Endothelial cell (in vitro differentiated cells): ENCODE data around the gene ARG2. TPM values are rescaled to one million over a fixed set of nuclear protein-coding genes. Genes with fewer than 3 reads are reported as not detected.
"Not testable (repeated sequence)": the region's sequence is repeated elsewhere in the genome, so short reads cannot be mapped to it uniquely, and the experiment has no call there.

Experiments
- DNase-seq: peaks from one replicate; pipeline ENCODE4 v3.0.0; 2021; ENCODE audit warnings: low spot score
- H3K27ac Mint-ChIP-seq: one replicate; pipeline ENCODE4 v1.8.0; 2021; ENCODE audit warnings: mixed read lengths, inconsistent platforms; ENCODE audit not compliant: unreplicated experiment
- H3K27me3 Mint-ChIP-seq: one replicate; pipeline ENCODE4 v1.8.0; 2021; ENCODE audit warnings: mild to moderate bottlenecking, moderate library complexity, mixed read lengths, inconsistent platforms; ENCODE audit not compliant: unreplicated experiment
- H3K36me3 Mint-ChIP-seq: one replicate; pipeline ENCODE4 v1.8.0; 2021; ENCODE audit warnings: mild to moderate bottlenecking, low read depth, mixed read lengths, inconsistent platforms; ENCODE audit not compliant: unreplicated experiment
- H3K4me1 Mint-ChIP-seq: one replicate; pipeline ENCODE4 v1.8.0; 2021; ENCODE audit warnings: mild to moderate bottlenecking, mixed read lengths, inconsistent platforms; ENCODE audit not compliant: unreplicated experiment
- H3K4me3 Mint-ChIP-seq: one replicate; pipeline ENCODE4 v1.8.0; 2021; ENCODE audit warnings: mild to moderate bottlenecking, mixed read lengths, inconsistent platforms; ENCODE audit not compliant: unreplicated experiment
- H3K9me3 Mint-ChIP-seq: one replicate; pipeline ENCODE4 v1.8.0; 2021; ENCODE audit warnings: mixed read lengths, inconsistent platforms; ENCODE audit not compliant: unreplicated experiment
- CTCF ChIP-seq: fragments of 200-600 bp; sonication (generic); IDR thresholded peaks from one replicate; pipeline ENCODE4 v1.5.0; 2021; ENCODE audit warnings: antibody characterized with exemption; ENCODE audit not compliant: unreplicated experiment
- total RNA-seq: library from RNA; stranded (reverse); fragmentation: NEBNext Ultra II Directional; extraction: Animal tissue kit (Norgen Biotek cat#: 25700); gene quantifications from one replicate; pipeline ENCODE4 v1.2.1, GENCODE V29; 2021; ENCODE audit not compliant: unreplicated experiment

Gene ARG2
- total RNA-seq, 1 donor from 2014 or later = 18.6 TPM

- peak within 1 kb of the TSS; percentile 72 for H3K27ac Mint-ChIP-seq
- H3K27me3 Mint-ChIP-seq = peaks cover 1% of the 10 kb centered on the region
- TF ChIP-seq CTCF = peak; percentile 65
- H3K9me3 Mint-ChIP-seq = no peaks in the 10 kb centered on the region
- peak; percentile 92 for DNase-seq
- H3K36me3 Mint-ChIP-seq = peaks cover 6% of the 10 kb centered on the region
- peak within 1 kb of the TSS; percentile 98 for H3K4me3 Mint-ChIP-seq
- H3K4me1 Mint-ChIP-seq = peaks cover 6% of the 10 kb centered on the region
These were observed 19.8 kb upstream of the ARG2 start, which contains the start of gene PIGH for GRCh38 chr14:67599698-67600561. PIGH (minus strand) TSS chr14:67600268; CDS start chr14:67600203, 65 bp downstream.

GRCh38 chr14:67600562-67600974 lies 19.2 kb upstream of the ARG2 start:
- peak overlapping the region; percentile 98 for H3K4me3 Mint-ChIP-seq
- H3K27me3 Mint-ChIP-seq, H3K27ac Mint-ChIP-seq, H3K4me1 Mint-ChIP-seq, DNase-seq, H3K36me3 Mint-ChIP-seq, H3K9me3 Mint-ChIP-seq: not testable (repeated sequence)

GRCh38 chr14:67602076-67602475 lies 17.6 kb upstream of the ARG2 start:
- DNase-seq = no peak
- H3K27ac Mint-ChIP-seq = no peak overlapping the region
- peaks cover 6% of the 10 kb centered on the region for H3K4me1 Mint-ChIP-seq
- no peak overlapping the region for H3K4me3 Mint-ChIP-seq
- peaks cover 6% of the 10 kb centered on the region for H3K36me3 Mint-ChIP-seq
- peaks cover 1% of the 10 kb centered on the region for H3K27me3 Mint-ChIP-seq
- H3K9me3 Mint-ChIP-seq = no peaks in the 10 kb centered on the region
- no peak for TF ChIP-seq CTCF

GRCh38 chr14:67602995-67603545 lies 16.6 kb upstream of the ARG2 start:
- no peak for TF ChIP-seq CTCF
- Mint-ChIP-seq H3K27me3 (peaks cover 1% of the 10 kb centered on the region), H3K9me3 (no peaks in the 10 kb centered on the region), H3K4me3 (no peak overlapping the region), H3K27ac (no peak overlapping the region), H3K4me1 (peaks cover 6% of the 10 kb centered on the region), H3K36me3 (peaks cover 6% of the 10 kb centered on the region)
- no peak for DNase-seq

- Mint-ChIP-seq H3K4me1 (no peaks in the 10 kb centered on the region), H3K9me3 (no peaks in the 10 kb centered on the region), H3K36me3 (no peaks in the 10 kb centered on the region), H3K4me3 (no peak overlapping the region), H3K27me3 (peaks cover 2% of the 10 kb centered on the region), H3K27ac (no peak overlapping the region)
- DNase-seq = no peak
- no peak for TF ChIP-seq CTCF
These were observed 12.1 kb upstream of the ARG2 start for GRCh38 chr14:67607646-67608045.
